HepG2 (cell line): ENCODE measurements around the gene FKBP5. TPM values are rescaled to one million over a fixed set of nuclear protein-coding genes. Genes with fewer than 3 reads are reported as not detected.
A peak's percentile ranks its signal among the peaks of the same experiment; 100 is the strongest.

Source experiments
- ATAC-seq: fragments of 200-7000 bp; cut with Tn5 transposase; 3 replicates; pipeline ENCODE4 v1.9.1; 2020; ENCODE audit warnings: mild to moderate bottlenecking, moderate library complexity
- BruUV-seq: library from RNA; stranded (reverse); fragments of 400-500 nt; replicated peaks from 2 replicates; lab custom pipeline; 2021; lab: Mats Ljungman, UMichigan
- CTCF ChIA-PET: fragments of 300-600 bp; formaldehyde crosslinking; extraction: SDS; loops from one replicate; lab custom pipeline; 2021; ENCODE audit warnings: low total read pairs, inconsistent platforms, low intra/inter-chr PET ratio; lab: Yijun Ruan, JAX
- POLR2A ChIA-PET: fragments of 350-600 bp; sonication (Branson Sonifier 250); formaldehyde crosslinking; loops from one replicate; lab custom pipeline; 2020; ENCODE audit warnings: antibody characterized with exemption, inconsistent platforms; lab: Yijun Ruan, JAX
- DNase-seq: peaks from one replicate; pipeline ENCODE4 v3.0.0-alpha.2; 2015; ENCODE audit warnings: low spot score
- FAIRE-seq: peaks from 3 replicates; lab custom pipeline; 2011; peaks lifted over from hg19 to GRCh38; lab: Jason Lieb, UNC
- H2AFZ ChIP-seq: one replicate; pipeline ENCODE4 v1.6.1; 2011; ENCODE audit warnings: low read length, inconsistent platforms
- H3K27ac ChIP-seq: fragments of 300-600 bp; 3 replicates; pipeline ENCODE4 v1.8.0; 2011; ENCODE audit warnings: mixed run types, mild to moderate bottlenecking, mixed read lengths, low read length, inconsistent platforms; ENCODE audit not compliant: insufficient read depth; ENCODE audit errors: extremely low read length
- H3K27me3 ChIP-seq, 2 experiments: fragments of 200-600 bp in 1 of 2; 2 replicates in 1 of 2; 3 replicates in 1 of 2; pipeline versions ENCODE4 v1.6.0 to v1.8.0; 2011; ENCODE audit warnings: low read length in 2 of 2, mild to moderate bottlenecking in 2 of 2, moderate library complexity in 2 of 2, inconsistent platforms in 1 of 2; ENCODE audit not compliant: insufficient read depth in 2 of 2, control insufficient read depth in 1 of 2
- H3K36me3 ChIP-seq, 2 experiments: fragments of 200-600 bp in 1 of 2; replicated peaks in 1 of 2; 2 replicates in 1 of 2; 3 replicates in 1 of 2; pipeline versions ENCODE4 v1.5.1 to v1.8.0; 2011; ENCODE audit warnings: low read length in 2 of 2, inconsistent platforms in 1 of 2; ENCODE audit not compliant: insufficient read depth in 2 of 2, control insufficient read depth in 1 of 2
- H3K4me1 ChIP-seq: 2 replicates; pipeline ENCODE4 v1.5.1; 2012; ENCODE audit warnings: low read length, inconsistent platforms; ENCODE audit not compliant: insufficient read depth
- H3K4me2 ChIP-seq: 2 replicates; pipeline ENCODE4 v1.6.0; 2011; ENCODE audit warnings: low read depth, low read length, inconsistent platforms
- H3K4me3 ChIP-seq, 3 experiments: fragments of 200-600 bp in 1 of 3; sonication (generic), shearing (Covaris generic) in 1 of 3; replicated peaks in 1 of 3; 2 replicates each; pipeline ENCODE4 v1.5.1; 2011 to 2016; ENCODE audit warnings: low read length in 3 of 3, inconsistent platforms in 2 of 3, low read depth in 2 of 3, mild to moderate bottlenecking in 2 of 3, control low read depth in 1 of 3, mixed read lengths in 1 of 3; ENCODE audit not compliant: insufficient read depth in 1 of 3
- H3K79me2 ChIP-seq: one replicate; pipeline ENCODE4 v1.6.1; 2011; ENCODE audit warnings: low read length, inconsistent platforms; ENCODE audit not compliant: insufficient read depth
- H3K9ac ChIP-seq: 2 replicates; pipeline ENCODE4 v1.6.0; 2011; ENCODE audit warnings: mild to moderate bottlenecking, low read depth, low read length, inconsistent platforms; ENCODE audit not compliant: insufficient read depth
- H3K9me3 ChIP-seq: 2 replicates; pipeline ENCODE4 v1.5.1; 2012; ENCODE audit warnings: mild to moderate bottlenecking, low read length
- H4K20me1 ChIP-seq: 2 replicates; pipeline ENCODE4 v1.6.0; 2011; ENCODE audit warnings: inconsistent platforms, mild to moderate bottlenecking, low read length, moderate library complexity; ENCODE audit not compliant: insufficient read depth
- CEBPB ChIP-seq: IDR thresholded peaks from 2 replicates; pipeline ENCODE4 v1.6.1; 2011; ENCODE audit warnings: low read depth, low read length, improper control_type of control experiment, borderline replicate concordance
- MATR3 ChIP-seq: sonication (generic); formaldehyde crosslinking; IDR thresholded peaks from 2 replicates; pipeline ENCODE4 v1.4.0; 2020; ENCODE audit warnings: missing genetic modification reagents
- ZNF879 ChIP-seq: sonication (generic); formaldehyde crosslinking; IDR thresholded peaks from 2 replicates; pipeline ENCODE4 v1.8.1; 2023; ENCODE audit warnings: missing genetic modification reagents
- WGBS: methylation state at CpG from one replicate; pipeline ENCODE4 v1.1.6; 2017; ENCODE audit warnings: low lambda C conversion rate; 5-methylcytosine and 5-hydroxymethylcytosine counted together
- in situ Hi-C: cut with HindIII; loops from 2 replicates; pipeline ENCODE4 v1.10.0; 2017; ENCODE audit warnings: low pct_unique_long_range_greater_than_20kb; ENCODE audit not compliant: extremely low pct_ligation_motif_present
- intact Hi-C: fragments of 100-400 bp; cut with micrococcal nuclease; formaldehyde crosslinking; loops from one replicate; pipeline ENCODE4 v1.10.0; 2022; ENCODE audit not compliant: unreplicated experiment
- polyA plus RNA-seq, 8 experiments: library from polyadenylated mRNA; depleted of rRNA in 3 of 8; stranded (reverse) in 7 of 8; unstranded in 1 of 8; fragments of >200 nt; fragmentation: Illumina TruSeq in 4 of 8; extraction: Trizol in 4 of 8; gene quantifications; 2 replicates each; pipeline versions ENCODE4 v1.2.1 to v1.2.3, GENCODE V29; 2011 to 2016; ENCODE audit warnings: low read depth in 4 of 8, missing spikeins in 1 of 8, mixed read lengths in 1 of 8; ENCODE audit not compliant: insufficient read depth in 1 of 8
- total RNA-seq, 5 experiments: library from RNA; depleted of rRNA; stranded (reverse); fragments of >200 nt; fragmentation: Illumina TruSeq; extraction: Trizol; gene quantifications; 2 replicates each; pipeline ENCODE4 v1.2.3, GENCODE V29; 2016; ENCODE audit warnings: low read depth in 1 of 5
- TF ChIP-seq, protein P1 (sequence below): fragments of 450-650 bp; IDR thresholded peaks from 2 replicates; pipeline ENCODE4 v1.6.1; 2016

Gene FKBP5
- total and polyA plus RNA-seq, 2 of the 13 experiments (the other 11 are each of a cell fraction or from before 2014, with no cell fraction given) = 8.0 to 17.4 TPM

DNA sequence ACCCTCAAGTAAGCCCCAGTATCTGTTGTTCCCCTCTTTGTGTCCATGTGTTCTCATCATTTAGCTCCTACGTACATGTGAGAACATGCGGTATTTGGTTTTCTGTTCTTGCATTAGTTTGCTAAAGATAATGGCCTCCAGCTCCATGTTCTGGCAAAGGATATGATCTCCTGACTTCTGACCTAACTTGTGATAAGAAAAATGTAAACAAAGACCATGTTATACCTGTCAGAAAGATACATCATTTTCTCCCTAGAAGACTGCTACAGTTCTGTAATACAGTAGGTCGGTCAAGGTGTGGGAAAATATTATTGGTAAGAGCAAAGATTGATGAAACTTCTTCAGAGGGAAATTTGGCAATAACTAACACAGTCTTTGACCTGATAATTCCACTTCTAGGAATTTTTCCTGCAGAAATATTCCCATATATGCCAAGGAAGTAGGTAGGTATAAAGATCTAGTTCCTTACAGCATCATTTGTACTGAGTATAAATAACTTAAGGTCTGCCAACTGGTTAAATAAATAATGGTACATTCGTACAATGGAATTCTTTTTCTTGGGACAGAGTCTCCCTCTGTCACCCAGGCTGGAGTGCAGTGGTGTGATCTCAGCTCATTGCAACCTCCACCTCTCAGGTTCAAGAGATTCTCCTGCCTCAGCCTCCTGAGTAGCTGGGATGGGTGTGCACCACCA is 19.1 kb upstream of the FKBP5 start:
- no peak for ATAC-seq
- no peak overlapping the region for H3K27ac ChIP-seq
- no peak for DNase-seq
- WGBS = 32% methylated on average over 4 of the region's 4 CpGs
- POLR2A ChIA-PET = no interaction called here
- H3K4me1 ChIP-seq = peaks cover 25% of the 10 kb centered on the region
- BruUV-seq = no TSS peak
- H2AFZ ChIP-seq = no peak overlapping the region
- no peaks in the 10 kb centered on the region for H3K27me3 ChIP-seq
- TF ChIP-seq, protein P1, sequence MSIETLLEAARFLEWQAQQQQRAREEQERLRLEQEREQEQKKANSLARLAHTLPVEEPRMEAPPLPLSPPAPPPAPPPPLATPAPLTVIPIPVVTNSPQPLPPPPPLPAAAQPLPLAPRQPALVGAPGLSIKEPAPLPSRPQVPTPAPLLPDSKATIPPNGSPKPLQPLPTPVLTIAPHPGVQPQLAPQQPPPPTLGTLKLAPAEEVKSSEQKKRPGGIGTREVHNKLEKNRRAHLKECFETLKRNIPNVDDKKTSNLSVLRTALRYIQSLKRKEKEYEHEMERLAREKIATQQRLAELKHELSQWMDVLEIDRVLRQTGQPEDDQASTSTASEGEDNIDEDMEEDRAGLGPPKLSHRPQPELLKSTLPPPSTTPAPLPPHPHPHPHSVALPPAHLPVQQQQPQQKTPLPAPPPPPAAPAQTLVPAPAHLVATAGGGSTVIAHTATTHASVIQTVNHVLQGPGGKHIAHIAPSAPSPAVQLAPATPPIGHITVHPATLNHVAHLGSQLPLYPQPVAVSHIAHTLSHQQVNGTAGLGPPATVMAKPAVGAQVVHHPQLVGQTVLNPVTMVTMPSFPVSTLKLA = peak; percentile 39; the same call in 1 of the 2 replicates
- no peak for TF ChIP-seq ZNF879 (CRISPR knock-in tag)
- TF ChIP-seq, all 625 proteins: peak for 1
- Histone ChIP-seq H4K20me1 (no peaks in the 10 kb centered on the region), H3K79me2 (no peaks in the 10 kb centered on the region), H3K4me2 (no peak overlapping the region), H3K36me3 (no peaks in the 10 kb centered on the region), H3K4me3 (no peak overlapping the region), H3K9me3 (no peaks in the 10 kb centered on the region), H3K9ac (no peak overlapping the region)
- in situ Hi-C loops = no loop called here
- CTCF ChIA-PET = no interaction called here
- peak; percentile 37 for FAIRE-seq
- intact Hi-C loops = no loop called here

DNA sequence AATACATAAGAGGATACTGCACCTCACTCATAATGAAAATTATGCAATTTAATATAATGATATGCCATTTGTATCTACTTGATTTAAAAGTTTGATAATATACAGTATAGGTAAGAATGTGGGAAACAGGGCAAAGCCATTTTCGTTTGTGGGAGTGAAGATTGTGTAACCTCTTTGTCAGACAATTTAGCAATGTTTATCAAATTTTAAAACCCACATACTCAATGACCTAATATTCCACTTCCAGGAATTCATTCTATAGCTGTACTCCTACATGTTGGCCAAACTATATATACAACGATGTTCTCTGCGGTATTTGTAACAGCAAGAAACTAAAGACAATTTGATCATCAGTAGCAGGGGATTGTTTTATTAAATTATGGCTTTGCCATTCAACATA is 17.8 kb upstream of the FKBP5 start:
- H3K4me2 ChIP-seq = no peak overlapping the region
- H3K4me3 ChIP-seq = no peak overlapping the region
- no peak overlapping the region for H3K27ac ChIP-seq
- ChIA-PET CTCF (no interaction called here), POLR2A (no interaction called here)
- BruUV-seq = no TSS peak
- in situ Hi-C loops = no loop called here
- no peaks in the 10 kb centered on the region for H3K9me3 ChIP-seq
- TF ChIP-seq MATR3 (no peak), CEBPB (0 out of 2 replicates have a peak, but pooled peaks have one; percentile 31)
- H3K4me1 ChIP-seq = peaks cover 18% of the 10 kb centered on the region
- no peaks in the 10 kb centered on the region for H3K27me3 ChIP-seq
- H2AFZ ChIP-seq = no peak overlapping the region
- no peak for ATAC-seq
- no peaks in the 10 kb centered on the region for H3K79me2 ChIP-seq
- no peaks in the 10 kb centered on the region for H3K36me3 ChIP-seq
- H4K20me1 ChIP-seq = no peaks in the 10 kb centered on the region
- H3K9ac ChIP-seq = no peak overlapping the region
- 62% methylated on average over 3 of the region's 3 CpGs for WGBS
- intact Hi-C loops = no loop called here
- DNase-seq = no peak
- FAIRE-seq = no peak
